Stimulated activated CD8-positive, alpha-beta memory T cell treated with anti-CD3 and anti-CD28 coated beads, Interleukin-4, amount 100 ng/mL, for 48 hours (primary cell): ENCODE data around the gene ST7.

ENCODE experiments used
- DNase-seq: peaks from one replicate; pipeline ENCODE4 v3.0.0-alpha.2; 2020

The ST7 gene

DNA sequence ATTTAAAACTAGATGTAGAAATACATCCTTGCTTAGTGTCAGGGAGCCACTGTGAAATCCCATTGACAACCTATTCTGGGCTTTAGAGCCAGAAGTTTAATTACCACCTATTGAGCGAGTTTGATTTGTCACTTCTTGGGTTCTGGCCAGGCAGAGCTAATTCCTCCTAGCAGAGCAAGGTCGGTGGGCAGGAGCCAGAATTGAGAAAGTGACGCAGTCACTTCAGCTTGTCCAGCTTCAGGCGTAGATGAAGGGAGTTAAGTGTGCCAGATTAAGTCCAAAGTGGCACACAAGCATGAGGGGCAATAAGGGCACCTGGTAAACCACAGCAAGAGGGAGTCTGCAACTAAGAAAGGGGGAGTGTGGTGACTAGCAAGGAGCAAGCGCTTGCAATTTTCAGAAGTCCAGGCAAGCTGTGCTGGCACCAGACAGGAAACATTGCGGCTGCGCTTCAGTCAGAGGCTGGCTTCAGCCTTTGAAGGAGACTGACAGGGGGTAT, 119.4 kb downstream of the ST7 start:
- DNase-seq: no peak

DNA sequence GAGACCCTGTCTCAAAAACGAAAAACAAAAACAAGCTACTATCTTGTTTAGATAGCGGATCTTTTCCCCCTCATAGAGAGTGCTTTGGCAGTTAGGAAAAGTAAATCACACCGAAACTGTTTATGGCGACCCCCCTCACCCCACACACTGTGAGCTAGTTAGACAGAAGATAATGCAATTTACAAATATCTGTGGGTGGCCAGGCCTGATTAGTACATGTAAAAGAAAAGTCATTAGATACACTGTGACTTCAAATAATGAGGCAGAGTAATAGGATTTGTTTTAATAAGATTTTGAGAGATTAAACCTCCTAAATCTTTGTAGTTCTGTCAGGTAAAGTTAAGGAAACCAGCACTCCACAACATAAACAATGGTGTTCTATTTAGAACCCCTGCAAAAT, 121.1 kb downstream of the ST7 start:
- no peak for DNase-seq

DNA sequence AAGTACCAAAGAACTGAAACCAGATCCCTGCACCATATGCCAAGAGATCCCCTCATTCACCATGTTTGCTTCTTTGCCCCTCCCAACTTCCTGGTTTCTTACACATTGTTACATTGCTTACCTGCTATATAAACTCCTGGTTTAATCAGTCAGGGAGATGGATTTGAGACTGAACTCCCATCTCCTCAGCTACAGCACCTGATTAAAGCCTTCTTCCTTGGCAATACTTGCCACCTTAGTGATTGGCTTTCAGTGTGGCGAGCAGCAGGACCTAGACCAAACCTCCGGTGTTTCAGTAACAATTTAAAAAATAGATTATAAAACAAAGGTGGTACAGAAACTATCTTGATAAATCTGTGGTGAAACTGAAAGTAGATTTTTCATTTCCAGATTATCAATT, 122.6 kb downstream of the ST7 start:
- DNase-seq: no peak

DNA sequence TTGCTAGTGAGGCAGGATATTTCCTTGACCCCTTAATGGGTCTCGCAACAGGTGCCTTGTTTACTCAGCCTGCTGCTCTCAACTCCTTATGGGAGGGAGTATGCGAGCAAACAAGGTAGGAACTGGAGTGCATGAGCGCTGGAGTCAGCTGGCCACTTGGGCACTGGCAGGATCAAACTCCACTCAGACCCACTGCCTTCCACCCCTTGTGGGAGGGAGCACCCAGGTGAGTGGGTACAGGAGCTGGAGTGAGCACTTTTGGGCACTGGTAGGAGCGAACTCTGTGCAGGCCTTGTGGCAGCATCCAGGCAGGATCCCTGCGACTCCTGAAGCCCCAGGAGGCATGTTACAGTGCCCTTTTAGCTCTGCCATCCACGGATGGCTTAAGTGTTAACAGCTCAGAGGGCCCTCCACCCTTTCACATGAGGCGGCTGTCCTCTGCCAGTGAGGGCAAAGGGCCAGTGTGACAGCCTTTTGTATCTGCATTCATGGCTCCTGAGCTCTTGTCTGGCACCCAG, 123.2 kb downstream of the ST7 start:
- DNase-seq: no peak

- no peak for DNase-seq
These were observed 124.4 kb downstream of the ST7 start for GRCh38 chr7:117077658-117078057.

GRCh38 chr7:117082647-117083046, 129.3 kb downstream of the ST7 start:
- DNase-seq: no peak

GRCh38 chr7:117083648-117084047, 130.3 kb downstream of the ST7 start:
- DNase-seq: no peak

GRCh38 chr7:117084286-117084685, 131.0 kb downstream of the ST7 start:
- DNase-seq: no peak

GRCh38 chr7:117085275-117085674, 132.0 kb downstream of the ST7 start:
- no peak for DNase-seq

GRCh38 chr7:117085769-117086463, 132.6 kb downstream of the ST7 start:
- DNase-seq: no peak

DNA sequence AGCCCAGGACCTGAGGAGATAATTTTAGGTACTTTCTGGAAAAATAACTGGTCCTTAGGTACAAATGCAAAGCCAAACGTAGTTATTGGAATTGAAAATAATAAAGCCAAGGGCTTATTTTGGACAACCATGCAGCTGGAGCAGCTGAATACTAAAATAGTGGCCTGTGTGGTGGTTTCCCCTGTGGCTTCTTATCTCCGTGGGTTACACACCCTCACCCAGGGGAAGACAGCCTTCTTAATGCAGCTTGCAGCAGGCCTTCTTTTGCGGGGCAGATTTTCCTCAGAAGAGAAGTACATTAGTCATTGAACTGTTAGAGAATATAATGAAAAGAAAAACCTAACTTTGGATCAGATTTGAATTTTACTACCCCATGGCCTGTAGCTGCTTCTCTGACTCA, 133.5 kb downstream of the ST7 start:
- peak; percentile 30 for DNase-seq

- DNase-seq: no peak
These were observed 134.5 kb downstream of the ST7 start for GRCh38 chr7:117087639-117088396.

DNA sequence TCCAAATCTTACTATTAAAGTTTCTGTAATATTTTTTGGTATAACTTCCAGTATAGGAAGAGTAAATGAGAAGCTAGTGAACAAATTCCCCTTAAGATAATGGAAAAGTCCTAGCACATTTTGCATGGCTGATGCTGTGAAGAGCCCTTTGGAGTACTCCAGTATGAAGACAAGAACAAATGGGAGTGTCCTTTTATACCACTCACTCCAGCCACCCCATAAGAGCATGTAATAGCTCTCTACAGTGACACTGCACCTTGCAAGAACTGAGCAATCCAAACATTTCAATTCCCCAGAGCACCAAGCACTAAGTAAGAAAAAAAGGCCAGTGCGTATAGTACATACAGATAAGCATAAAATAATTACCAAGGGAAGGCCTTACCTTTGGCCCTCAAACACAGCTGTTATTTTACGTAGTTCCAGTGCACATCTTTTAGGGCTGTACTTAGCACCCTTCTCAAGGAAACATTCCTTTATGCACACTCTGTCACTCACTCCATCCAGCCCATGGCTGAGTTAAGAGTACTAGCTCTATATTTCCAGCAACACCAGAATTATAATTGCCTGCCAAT, 135.4 kb downstream of the ST7 start:
- no peak for DNase-seq

DNA sequence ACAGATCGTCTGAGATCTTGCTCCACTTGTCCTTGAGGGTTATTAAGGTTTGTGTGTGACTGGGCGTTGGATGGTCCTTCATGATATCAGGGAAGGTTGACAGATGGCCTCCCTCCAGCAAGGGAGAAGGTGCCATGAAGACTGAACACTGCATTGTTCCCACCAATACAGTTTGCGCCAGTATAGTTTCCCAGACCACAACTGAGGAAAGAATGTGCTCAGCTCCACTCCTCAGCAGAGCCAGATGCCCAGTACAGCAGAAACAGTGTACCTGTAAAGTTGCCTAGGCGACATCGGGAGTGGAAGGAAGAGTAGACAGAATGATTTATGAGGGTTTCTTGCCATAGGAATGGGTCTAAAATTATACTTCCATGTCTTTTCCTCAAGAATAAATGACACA, 137.5 kb downstream of the ST7 start:
- DNase-seq: no peak

- DNase-seq: no peak
These were observed 138.4 kb downstream of the ST7 start for GRCh38 chr7:117091721-117092120.

DNA sequence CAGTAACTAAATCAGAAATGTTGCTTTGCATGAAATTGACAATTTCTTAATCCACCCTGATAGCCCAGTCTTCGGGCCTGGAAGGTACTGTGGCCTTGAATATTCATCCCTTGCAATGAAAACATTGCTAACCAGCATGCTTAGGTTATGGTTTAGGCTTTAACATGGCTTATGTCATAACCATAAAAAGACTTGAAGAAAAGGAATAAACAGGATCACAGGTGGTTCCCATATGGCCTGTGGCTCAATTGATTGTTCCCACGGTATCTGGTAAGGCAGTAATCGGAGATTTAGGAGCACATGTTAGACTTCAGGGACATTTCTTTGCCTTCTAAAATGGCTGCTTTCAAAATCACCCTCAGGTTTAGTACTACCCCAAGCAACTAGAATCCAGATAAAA, 139.5 kb downstream of the ST7 start:
- DNase-seq: no peak

DNA sequence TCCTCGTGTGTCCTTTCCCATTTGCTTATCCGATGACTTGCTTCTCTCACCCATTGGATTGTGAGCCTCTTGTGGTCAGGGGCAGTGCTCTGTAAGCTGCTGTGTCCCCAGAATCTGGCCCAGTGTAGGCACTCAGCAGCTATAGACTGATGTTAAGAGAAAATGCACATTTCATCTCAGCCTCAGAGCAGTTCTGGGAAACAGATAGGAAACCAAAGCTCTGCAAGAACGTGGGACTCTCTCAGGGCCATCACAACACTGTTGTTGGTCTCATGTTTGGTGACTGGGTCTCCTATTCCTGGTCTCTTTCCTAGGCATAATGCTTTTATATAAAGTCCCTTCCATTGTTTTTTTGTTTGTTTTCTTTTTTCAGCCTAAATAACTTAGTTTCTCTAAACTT, 141.2 kb downstream of the ST7 start:
- DNase-seq: no peak

DNA sequence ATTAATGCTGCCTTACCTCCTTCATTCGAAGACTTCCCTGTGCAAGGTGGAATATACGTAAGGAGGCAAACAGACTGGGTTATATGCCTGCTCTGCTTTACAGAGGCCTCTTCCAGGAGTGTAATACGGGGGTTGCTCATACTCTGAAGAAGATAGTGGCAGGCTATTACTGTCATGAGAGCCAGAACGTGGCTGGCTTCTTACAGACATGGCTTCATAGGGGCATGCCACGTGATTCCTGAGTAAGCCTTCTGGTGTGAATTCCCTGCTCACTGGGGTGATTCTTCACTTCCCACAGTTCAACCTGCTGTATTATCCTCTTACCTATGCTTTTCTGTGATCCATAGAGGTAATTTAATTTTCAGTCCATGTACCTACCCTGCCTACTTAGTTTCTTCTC, 141.8 kb downstream of the ST7 start:
- DNase-seq: no peak

- DNase-seq: no peak
These were observed 143.0 kb downstream of the ST7 start for GRCh38 chr7:117096330-117096729.

DNA sequence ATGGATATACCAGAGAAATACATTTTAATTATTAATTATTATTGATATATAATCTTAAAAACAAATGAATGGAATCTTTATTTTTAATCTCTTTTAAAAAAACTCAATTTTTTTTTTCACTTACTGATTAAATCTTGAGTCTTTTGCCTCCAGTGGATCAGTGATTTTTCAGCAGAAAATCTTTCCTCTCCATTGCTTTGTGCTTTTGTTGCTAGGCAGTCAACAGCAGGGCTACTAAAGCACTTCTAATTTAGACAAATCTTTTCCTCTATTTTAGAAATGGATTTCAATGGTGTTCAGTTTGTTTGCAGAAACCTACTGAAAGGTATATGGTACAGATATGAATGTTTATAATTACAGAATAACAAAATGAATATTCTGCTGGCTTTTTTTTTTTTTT, 143.6 kb downstream of the ST7 start:
- no peak for DNase-seq

- no peak for DNase-seq
These were observed 144.6 kb downstream of the ST7 start for GRCh38 chr7:117097860-117098259.

GRCh38 chr7:117098457-117098856, 145.2 kb downstream of the ST7 start:
- no peak for DNase-seq

DNA sequence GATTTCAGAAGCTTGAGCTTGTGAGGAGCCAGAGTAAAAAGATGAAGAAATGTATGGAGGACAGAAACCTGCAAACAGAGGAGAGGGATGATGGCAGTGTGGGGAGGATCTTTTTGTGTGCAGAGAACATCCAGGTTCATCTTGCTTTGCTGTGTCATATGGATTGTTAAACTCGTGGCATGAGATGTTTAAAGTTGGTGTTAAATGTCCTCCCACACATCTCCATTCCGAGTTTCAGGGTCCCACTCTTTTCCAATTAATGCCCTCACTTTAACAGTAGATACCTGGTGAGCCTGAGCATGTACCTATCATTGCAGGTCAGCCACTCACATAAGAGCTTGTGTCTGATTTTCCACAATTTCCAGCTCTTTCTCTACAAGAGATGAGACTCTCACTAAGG, 147.7 kb downstream of the ST7 start:
- no peak for DNase-seq
